Colonic mucosa (tissue), 4 donors: Measurements from ENCODE around the gene TSPAN9. TPM values are rescaled to one million over a fixed set of nuclear protein-coding genes. Genes with fewer than 3 reads are reported as not detected.

Experiments
- DNase-seq: peaks from one replicate; pipeline ENCODE4 v3.0.0-alpha.2; 2020
- H3K27ac ChIP-seq: fragments of 200-600 bp; one replicate; pipeline ENCODE4 v1.8.0; 2021
- H3K27me3 ChIP-seq: fragments of 200-600 bp; one replicate; pipeline ENCODE4 v1.8.0; 2021
- H3K36me3 ChIP-seq: fragments of 200-600 bp; one replicate; pipeline ENCODE4 v1.8.0; 2021
- H3K4me1 ChIP-seq: fragments of 200-600 bp; one replicate; pipeline ENCODE4 v1.8.0; 2021; ENCODE audit warnings: mild to moderate bottlenecking
- H3K4me3 ChIP-seq: fragments of 200-600 bp; one replicate; pipeline ENCODE4 v1.8.0; 2021
- H3K9ac ChIP-seq, 2 donors: one replicate each; pipeline ENCODE4 v1.7.0; 2013; ENCODE audit warnings: control low read depth in 2 of 2, low read depth in 2 of 2, low read length in 2 of 2
- H3K9me3 ChIP-seq: fragments of 200-600 bp; one replicate; pipeline ENCODE4 v1.8.0; 2021
- intact Hi-C: fragments of 100-400 bp; cut with DNase I; formaldehyde crosslinking; loops from one replicate; pipeline ENCODE4 v1.14.1; 2022
- total RNA-seq, 2 donors: library from RNA; stranded (reverse); fragmentation: NEBNext Ultra II Directional in 1 of 2; extraction: Animal tissue kit (Norgen Biotek cat#: 25700) in 1 of 2; gene quantifications; one replicate each; pipeline ENCODE4 v1.2.1, GENCODE V29; 2021
- TF ChIP-seq, protein P1 (sequence below): fragments of 200-600 bp; IDR thresholded peaks from one replicate; pipeline ENCODE4 v1.8.0; 2022; ENCODE audit warnings: antibody characterized with exemption, mild to moderate bottlenecking
- donor health status: healthy.
- donor health status: DM: no; HTN: no; CAD: no.
- donor health status: DM: no; HTN: no; CAD: no.

The TSPAN9 gene
- total RNA-seq, 2 donors from 2014 or later, result 4.7 to 9.9 TPM

DNA sequence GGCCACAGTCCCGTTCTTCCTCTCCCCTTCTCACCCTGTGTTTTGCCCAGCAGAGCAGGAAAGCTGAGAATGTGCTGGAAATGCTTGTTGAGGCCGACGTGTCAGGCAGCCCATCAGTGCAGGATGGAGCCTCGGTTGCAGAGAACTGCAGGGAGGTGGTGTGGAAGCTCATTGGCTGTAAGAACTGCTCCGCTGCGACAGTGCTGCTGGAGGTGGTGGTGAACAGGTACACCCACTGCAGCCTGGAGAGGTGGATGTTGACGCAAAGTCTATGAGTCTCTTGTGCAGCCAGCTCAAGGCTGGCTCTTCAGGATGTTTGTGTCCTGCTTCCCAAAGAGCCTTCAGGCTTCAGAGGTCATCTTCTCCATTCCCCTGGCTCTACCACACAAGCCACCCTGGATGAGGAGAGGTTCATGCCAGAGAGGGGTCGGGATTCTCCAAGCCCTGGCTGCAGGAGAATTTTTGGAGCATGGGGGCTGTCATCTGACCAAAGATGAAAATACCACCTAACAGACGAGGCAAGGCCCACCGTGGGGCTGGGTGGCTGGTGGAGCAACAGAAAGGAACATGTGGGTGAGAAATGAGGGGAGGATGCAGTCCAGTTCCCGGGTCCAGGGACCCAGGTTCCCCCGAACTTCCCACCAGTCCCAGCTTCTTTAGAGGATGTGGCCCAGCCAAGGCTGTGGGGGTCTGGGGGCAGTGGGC is 239.7 kb downstream of the TSPAN9 start:
- H3K4me1 ChIP-seq, result no peaks in the 10 kb centered on the region
- no peak overlapping the region for H3K4me3 ChIP-seq
- H3K9ac ChIP-seq, result no peak overlapping the region
- no peaks in the 10 kb centered on the region for H3K27me3 ChIP-seq
- H3K27ac ChIP-seq, result no peak overlapping the region
- H3K36me3 ChIP-seq, result no peaks in the 10 kb centered on the region
- intact Hi-C loops, result no loop called here
- no peak for DNase-seq
- TF ChIP-seq, protein P1, sequence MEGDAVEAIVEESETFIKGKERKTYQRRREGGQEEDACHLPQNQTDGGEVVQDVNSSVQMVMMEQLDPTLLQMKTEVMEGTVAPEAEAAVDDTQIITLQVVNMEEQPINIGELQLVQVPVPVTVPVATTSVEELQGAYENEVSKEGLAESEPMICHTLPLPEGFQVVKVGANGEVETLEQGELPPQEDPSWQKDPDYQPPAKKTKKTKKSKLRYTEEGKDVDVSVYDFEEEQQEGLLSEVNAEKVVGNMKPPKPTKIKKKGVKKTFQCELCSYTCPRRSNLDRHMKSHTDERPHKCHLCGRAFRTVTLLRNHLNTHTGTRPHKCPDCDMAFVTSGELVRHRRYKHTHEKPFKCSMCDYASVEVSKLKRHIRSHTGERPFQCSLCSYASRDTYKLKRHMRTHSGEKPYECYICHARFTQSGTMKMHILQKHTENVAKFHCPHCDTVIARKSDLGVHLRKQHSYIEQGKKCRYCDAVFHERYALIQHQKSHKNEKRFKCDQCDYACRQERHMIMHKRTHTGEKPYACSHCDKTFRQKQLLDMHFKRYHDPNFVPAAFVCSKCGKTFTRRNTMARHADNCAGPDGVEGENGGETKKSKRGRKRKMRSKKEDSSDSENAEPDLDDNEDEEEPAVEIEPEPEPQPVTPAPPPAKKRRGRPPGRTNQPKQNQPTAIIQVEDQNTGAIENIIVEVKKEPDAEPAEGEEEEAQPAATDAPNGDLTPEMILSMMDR, result no peak
- H3K9me3 ChIP-seq, result no peaks in the 10 kb centered on the region

DNA sequence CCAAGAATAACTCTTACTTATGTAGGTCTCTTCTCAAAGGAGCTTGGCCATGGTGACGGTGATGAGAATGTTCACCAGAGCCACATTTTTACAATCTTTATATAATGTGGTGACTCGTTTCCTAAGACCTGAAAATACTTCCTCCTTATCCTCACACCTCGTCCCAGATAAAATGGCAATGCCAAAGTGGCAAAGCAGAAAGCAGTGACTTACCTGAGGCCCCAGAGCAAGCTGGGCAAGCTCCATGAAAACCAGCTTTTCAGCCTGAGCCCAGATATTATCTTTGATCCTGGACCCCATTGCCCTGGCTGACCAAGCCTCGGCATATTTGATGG is 240.3 kb downstream of the TSPAN9 start:
- DNase-seq, result no peak
- Histone ChIP-seq H3K27me3 (no peaks in the 10 kb centered on the region), H3K9me3 (no peaks in the 10 kb centered on the region), H3K4me3 (no peak overlapping the region), H3K27ac (no peak overlapping the region), H3K4me1 (no peaks in the 10 kb centered on the region), H3K36me3 (no peaks in the 10 kb centered on the region), H3K9ac (no peak overlapping the region)
- intact Hi-C loops, result no loop called here
- TF ChIP-seq, protein P1, result no peak

DNA sequence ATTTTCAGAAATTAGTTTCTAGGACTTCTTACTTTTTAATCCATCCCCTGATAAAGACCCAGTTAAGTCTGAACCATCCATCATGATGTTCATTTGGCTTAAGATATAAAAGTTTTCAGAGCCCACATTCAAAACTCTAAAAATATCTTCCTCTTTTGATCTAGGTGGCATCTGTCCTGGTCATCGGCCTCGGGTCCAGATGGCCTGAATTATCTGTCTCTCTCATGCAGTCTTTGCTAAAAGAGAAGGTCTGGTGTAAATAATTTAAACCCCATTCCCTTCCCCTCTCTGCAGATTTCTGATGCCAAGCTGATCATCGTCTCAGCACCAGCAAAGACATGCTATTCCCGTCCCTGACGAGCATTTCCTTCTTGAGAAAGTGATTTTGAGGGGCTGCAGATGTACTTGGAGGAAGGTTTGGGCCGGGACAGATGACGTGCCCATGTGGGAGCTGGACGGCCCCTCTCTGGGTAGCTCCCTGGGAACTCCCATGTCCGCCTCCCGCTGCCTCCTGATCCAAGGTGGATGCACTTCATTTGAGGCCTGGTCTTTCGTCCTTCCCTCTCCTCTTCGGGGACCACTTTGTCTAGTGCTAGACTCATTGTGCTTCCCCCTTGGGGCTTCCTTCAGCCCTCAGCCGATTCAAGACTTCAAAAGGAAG is 240.8 kb downstream of the TSPAN9 start:
- Histone ChIP-seq H3K4me1 (no peaks in the 10 kb centered on the region), H3K36me3 (no peaks in the 10 kb centered on the region), H3K9ac (no peak overlapping the region), H3K27ac (no peak overlapping the region), H3K9me3 (no peaks in the 10 kb centered on the region), H3K27me3 (no peaks in the 10 kb centered on the region), H3K4me3 (no peak overlapping the region)
- intact Hi-C loops, result no loop called here
- DNase-seq, result no peak
- TF ChIP-seq, protein P1, result no peak

DNA sequence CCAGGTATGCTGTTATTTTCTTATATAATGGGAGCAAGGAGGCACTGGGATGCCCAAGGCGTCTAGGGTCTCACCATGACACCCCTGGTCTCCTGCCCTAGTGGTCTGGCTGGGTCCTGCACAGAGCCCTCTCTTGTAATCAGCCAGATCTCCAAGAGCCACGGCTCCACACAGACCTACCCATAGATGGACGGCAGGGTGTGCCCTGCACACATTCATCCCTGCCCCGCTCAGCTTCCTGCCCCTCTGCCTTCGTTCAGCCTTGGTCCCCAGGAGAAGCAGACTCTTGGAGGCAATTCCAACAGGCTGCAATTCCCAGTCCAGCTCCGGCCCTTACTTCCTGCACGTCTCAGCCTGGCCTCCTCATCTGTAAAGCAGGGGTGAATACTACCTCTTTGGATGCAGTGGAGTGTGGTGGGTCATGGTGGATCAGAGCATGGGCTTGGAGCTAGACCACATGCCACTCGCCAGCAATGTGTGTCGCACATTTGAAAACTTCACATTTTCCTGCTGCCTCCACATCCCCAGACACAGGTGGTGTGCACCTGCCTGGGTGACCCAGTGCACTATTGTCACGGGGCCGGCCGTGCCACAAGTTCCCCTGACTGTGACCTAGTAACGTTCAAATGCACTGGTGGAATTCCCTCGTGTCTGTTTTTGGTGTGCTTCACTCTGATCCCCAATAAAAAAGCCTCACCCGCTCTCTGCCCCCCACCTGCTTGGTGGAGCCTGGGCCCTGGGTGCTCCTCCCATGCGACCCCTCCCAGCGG is 242.7 kb downstream of the TSPAN9 start:
- no peak overlapping the region for H3K9ac ChIP-seq
- no peaks in the 10 kb centered on the region for H3K27me3 ChIP-seq
- no peak overlapping the region for H3K4me3 ChIP-seq
- no peak for DNase-seq
- no peak overlapping the region for H3K27ac ChIP-seq
- TF ChIP-seq, protein P1, result no peak
- no peaks in the 10 kb centered on the region for H3K4me1 ChIP-seq
- H3K36me3 ChIP-seq, result no peaks in the 10 kb centered on the region
- H3K9me3 ChIP-seq, result no peaks in the 10 kb centered on the region
- intact Hi-C loops, result no loop called here

DNA sequence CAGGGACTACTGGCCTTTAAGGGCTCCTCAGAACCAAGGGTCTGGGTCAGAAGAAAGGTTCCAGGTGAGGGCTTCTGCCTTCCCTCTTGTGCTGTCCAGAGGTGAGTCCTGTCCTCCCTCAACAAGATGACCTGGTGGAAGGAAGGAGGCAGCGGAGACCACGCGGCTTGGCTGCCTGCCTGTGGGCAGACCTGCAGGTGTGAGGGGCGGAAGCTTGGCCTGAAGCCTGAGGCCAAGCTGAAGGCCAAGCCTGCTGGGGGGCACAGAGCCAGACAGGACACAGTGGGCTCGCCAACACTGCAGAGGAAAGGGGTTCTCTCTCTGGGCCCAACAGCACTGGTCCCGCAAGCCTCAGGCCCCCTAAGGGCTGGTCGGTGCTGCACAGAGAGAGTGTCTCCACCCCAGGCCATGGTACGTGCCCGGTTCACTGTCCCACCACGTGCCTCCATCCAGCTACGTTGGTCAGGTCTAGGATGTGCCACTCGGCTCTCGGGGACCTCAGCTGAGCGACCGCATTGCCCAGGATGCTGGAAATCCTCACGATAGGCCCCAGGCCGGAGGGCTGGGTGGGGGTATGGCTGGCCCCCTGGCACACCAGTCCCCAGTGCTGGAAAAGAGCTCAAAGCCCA is 243.8 kb downstream of the TSPAN9 start:
- Histone ChIP-seq H3K4me1 (no peaks in the 10 kb centered on the region), H3K27me3 (no peaks in the 10 kb centered on the region), H3K9ac (no peak overlapping the region), H3K36me3 (no peaks in the 10 kb centered on the region), H3K9me3 (no peaks in the 10 kb centered on the region), H3K4me3 (no peak overlapping the region), H3K27ac (no peak overlapping the region)
- TF ChIP-seq, protein P1, result no peak
- DNase-seq, result no peak
- intact Hi-C loops, result no loop called here
